SK-N-MC (cell line): ENCODE measurements around the gene TTC24.

Source experiments
- FOXP2 ChIP-seq: optimal IDR thresholded peaks from 2 replicates; pipeline ENCODE3; 2011; ENCODE audit warnings: mild to moderate bottlenecking, moderate library complexity; ENCODE audit not compliant: insufficient read depth; ENCODE audit errors: extremely low read length, control extremely low read depth
- POLR2AphosphoS5 ChIP-seq: IDR thresholded peaks from 2 replicates; pipeline ENCODE4 v1.6.1; 2012; ENCODE audit warnings: mild to moderate bottlenecking, low read depth, low read length, borderline replicate concordance

DNA sequence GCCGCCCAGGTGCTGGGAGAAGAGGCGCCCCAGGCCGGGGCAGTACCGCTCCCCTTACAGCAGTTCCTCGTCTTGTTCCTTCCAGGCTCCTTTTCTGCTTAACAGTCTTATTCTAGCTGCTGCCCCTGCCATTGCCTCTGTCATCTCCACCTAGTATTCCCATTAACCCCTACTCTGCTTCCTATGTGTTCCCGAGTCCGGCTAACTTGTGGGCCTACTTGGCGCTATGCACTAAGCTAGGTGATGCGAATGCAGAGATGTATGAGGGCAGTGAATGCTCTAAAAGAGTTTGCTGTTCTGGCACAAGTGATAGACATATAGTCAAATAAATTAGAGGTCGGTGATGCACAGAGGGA is 6.9 kb upstream of the TTC24 start:
- TF ChIP-seq FOXP2: no peak
- no peak for TF ChIP-seq POLR2AphosphoS5
